Parathyroid adenoma (tissue), 2 donors: ENCODE results near the gene LYPD3.

Source experiments
- H2AFZ ChIP-seq: fragments of 300-600 bp; sonication (generic); one replicate; pipeline ENCODE4 v1.7.0; 2017; ENCODE audit warnings: antibody characterized with exemption, mild to moderate bottlenecking
- H3K27ac ChIP-seq: fragments of 300-600 bp; sonication (generic); one replicate; pipeline ENCODE4 v1.7.0; 2017
- H3K27me3 ChIP-seq: fragments of 300-600 bp; sonication (generic); one replicate; pipeline ENCODE4 v1.7.0; 2017; ENCODE audit warnings: low read length; ENCODE audit not compliant: control insufficient read depth, insufficient read depth
- H3K36me3 ChIP-seq: fragments of 300-600 bp; sonication (generic); one replicate; pipeline ENCODE4 v1.7.0; 2017; ENCODE audit warnings: low read length; ENCODE audit not compliant: control insufficient read depth, insufficient read depth
- H3K4me1 ChIP-seq: fragments of 300-600 bp; sonication (generic); one replicate; pipeline ENCODE4 v1.7.0; 2017; ENCODE audit warnings: control low read depth
- H3K4me2 ChIP-seq: fragments of 300-600 bp; sonication (generic); one replicate; pipeline ENCODE4 v1.7.0; 2017; ENCODE audit warnings: low read length
- H3K4me3 ChIP-seq: fragments of 300-600 bp; sonication (generic); one replicate; pipeline ENCODE4 v1.7.0; 2017; ENCODE audit warnings: low read depth, low read length
- H3K79me2 ChIP-seq: fragments of 300-600 bp; sonication (generic); one replicate; pipeline ENCODE4 v1.7.0; 2017; ENCODE audit warnings: control low read depth
- H3K9ac ChIP-seq: fragments of 300-600 bp; sonication (generic); one replicate; pipeline ENCODE4 v1.7.0; 2017; ENCODE audit warnings: mild to moderate bottlenecking
- H3K9me3 ChIP-seq: fragments of 300-600 bp; sonication (generic); one replicate; pipeline ENCODE4 v1.7.0; 2017; ENCODE audit warnings: low read length; ENCODE audit not compliant: control insufficient read depth
- CTCF ChIP-seq: fragments of 300-600 bp; sonication (generic); IDR thresholded peaks from one replicate; pipeline ENCODE4 v1.7.0; 2017; ENCODE audit warnings: antibody characterized with exemption, mild to moderate bottlenecking
- donor health status: primary hyperparathyroidism.

LYPD3 gene

GRCh38 chr19:43462383-43462782 is 3.0 kb downstream of the LYPD3 start:
- H3K4me3 ChIP-seq = no peak overlapping the region
- TF ChIP-seq CTCF = no peak
- peak overlapping the region; percentile 93 for H2AFZ ChIP-seq
- no peaks in the 10 kb centered on the region for H3K79me2 ChIP-seq
- H3K4me1 ChIP-seq = no peaks in the 10 kb centered on the region
- H3K27me3 ChIP-seq = no peaks in the 10 kb centered on the region
- no peak overlapping the region for H3K4me2 ChIP-seq
- H3K9ac ChIP-seq = no peak overlapping the region
- H3K27ac ChIP-seq = no peak overlapping the region
- H3K9me3 ChIP-seq = no peaks in the 10 kb centered on the region
- no peaks in the 10 kb centered on the region for H3K36me3 ChIP-seq

- no peak overlapping the region for H3K27ac ChIP-seq
- no peaks in the 10 kb centered on the region for H3K4me1 ChIP-seq
- no peak overlapping the region for H3K4me2 ChIP-seq
- no peak for TF ChIP-seq CTCF
- H3K9ac ChIP-seq = no peak overlapping the region
- no peak overlapping the region for H3K4me3 ChIP-seq
- no peaks in the 10 kb centered on the region for H3K79me2 ChIP-seq
- H3K9me3 ChIP-seq = no peaks in the 10 kb centered on the region
- H3K36me3 ChIP-seq = no peaks in the 10 kb centered on the region
- H2AFZ ChIP-seq = no peak overlapping the region
- no peaks in the 10 kb centered on the region for H3K27me3 ChIP-seq
These were observed 4.1 kb downstream of the LYPD3 start for GRCh38 chr19:43461303-43461702.

- TF ChIP-seq CTCF = no peak
- no peaks in the 10 kb centered on the region for H3K27me3 ChIP-seq
- no peaks in the 10 kb centered on the region for H3K9me3 ChIP-seq
- no peaks in the 10 kb centered on the region for H3K79me2 ChIP-seq
- no peak overlapping the region for H3K9ac ChIP-seq
- H3K36me3 ChIP-seq = no peaks in the 10 kb centered on the region
- H3K27ac ChIP-seq = no peak overlapping the region
- no peaks in the 10 kb centered on the region for H3K4me1 ChIP-seq
- H3K4me2 ChIP-seq = no peak overlapping the region
- no peak overlapping the region for H3K4me3 ChIP-seq
- H2AFZ ChIP-seq = no peak overlapping the region
These were observed 4.9 kb downstream of the LYPD3 start for GRCh38 chr19:43460362-43461016.

GRCh38 chr19:43457809-43458208 is 7.6 kb downstream of the LYPD3 start:
- H3K27me3 ChIP-seq = no peaks in the 10 kb centered on the region
- H3K79me2 ChIP-seq = no peaks in the 10 kb centered on the region
- H3K4me2 ChIP-seq = no peak overlapping the region
- no peak overlapping the region for H3K27ac ChIP-seq
- no peaks in the 10 kb centered on the region for H3K4me1 ChIP-seq
- no peak overlapping the region for H2AFZ ChIP-seq
- H3K9me3 ChIP-seq = no peaks in the 10 kb centered on the region
- H3K9ac ChIP-seq = no peak overlapping the region
- H3K4me3 ChIP-seq = no peak overlapping the region
- no peak for TF ChIP-seq CTCF
- no peaks in the 10 kb centered on the region for H3K36me3 ChIP-seq
